ENCODE results near the gene GUSB. TPM values are rescaled to one million over a fixed set of nuclear protein-coding genes. Genes with fewer than 3 reads are reported as not detected.

Gene GUSB
- polyA plus RNA-seq, 3 donors, result 74.9 to 79.3 (median 77.3) TPM

DNA sequence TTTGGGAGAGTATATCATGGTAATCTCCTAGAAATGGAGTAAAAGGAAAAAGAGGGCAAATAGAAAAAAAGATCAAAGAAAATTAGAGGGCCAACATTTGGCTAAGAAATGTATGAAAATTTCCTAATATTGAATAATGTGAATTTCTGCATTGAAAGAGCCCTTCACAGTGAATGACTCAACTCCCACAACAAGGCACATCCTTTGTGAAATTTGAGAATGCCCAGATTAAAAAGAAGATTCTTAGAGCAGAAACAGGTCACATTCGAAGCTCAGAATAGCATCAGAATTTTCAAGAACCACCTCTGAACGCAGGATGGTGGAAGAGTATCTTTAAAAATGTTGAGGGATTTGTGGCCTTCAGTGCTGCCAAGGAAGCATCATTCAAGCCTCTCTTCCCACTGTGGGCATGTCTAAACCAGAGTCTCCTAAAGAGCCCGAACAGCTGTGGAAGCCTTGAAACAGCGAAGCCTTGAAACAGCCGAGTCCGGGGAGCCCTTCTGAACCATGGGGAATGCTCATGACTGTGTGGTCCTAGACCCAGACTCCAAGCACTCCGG lies 43.6 kb downstream of the GUSB start:
- DNase-seq (ENCODE audit: low read depth in 3 of 3, low spot score in 2 of 3), result no peak

DNA sequence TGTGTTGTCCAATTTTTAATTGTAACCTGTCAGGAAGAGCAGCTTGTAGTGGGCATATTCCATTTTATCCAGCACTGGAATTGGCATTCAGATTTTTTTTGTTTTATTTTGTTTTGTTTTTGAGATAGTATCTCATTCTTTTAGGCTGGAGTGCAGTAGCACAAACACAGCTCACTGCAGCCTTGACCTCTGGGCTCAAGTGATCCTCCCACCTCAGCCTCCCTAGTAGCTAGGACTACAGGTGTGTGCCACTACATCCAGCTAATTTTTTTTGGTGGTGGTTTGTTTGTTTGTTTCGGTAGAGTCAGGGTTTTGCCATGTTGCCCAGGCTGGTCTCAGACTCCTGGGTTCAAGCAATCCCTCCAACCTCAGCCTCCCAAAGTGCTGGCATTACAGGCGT lies 44.7 kb downstream of the GUSB start:
- DNase-seq (ENCODE audit: low read depth in 3 of 3, low spot score in 2 of 3), result no peak

DNA sequence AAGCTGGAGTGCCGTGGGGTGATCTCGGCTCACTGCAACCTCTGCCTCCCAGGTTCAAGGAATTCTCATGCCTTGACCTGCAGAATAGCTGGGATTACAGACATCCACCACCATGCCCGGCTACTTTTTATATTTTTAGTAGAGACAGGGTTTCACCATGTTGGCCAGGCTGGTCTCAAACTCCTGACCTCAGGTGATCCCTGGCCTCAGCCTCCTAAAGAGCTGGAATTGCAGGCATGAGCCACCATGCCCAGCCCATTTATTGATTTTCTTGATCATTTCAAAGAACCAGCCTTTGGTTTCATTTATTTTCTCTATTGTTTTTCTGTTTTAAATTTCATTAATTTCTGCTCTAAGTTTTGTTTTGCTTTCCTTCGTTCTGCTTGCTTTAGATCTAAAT lies 50.3 kb downstream of the GUSB start:
- DNase-seq (ENCODE audit: low read depth in 3 of 3, low spot score in 2 of 3), result no peak

DNA sequence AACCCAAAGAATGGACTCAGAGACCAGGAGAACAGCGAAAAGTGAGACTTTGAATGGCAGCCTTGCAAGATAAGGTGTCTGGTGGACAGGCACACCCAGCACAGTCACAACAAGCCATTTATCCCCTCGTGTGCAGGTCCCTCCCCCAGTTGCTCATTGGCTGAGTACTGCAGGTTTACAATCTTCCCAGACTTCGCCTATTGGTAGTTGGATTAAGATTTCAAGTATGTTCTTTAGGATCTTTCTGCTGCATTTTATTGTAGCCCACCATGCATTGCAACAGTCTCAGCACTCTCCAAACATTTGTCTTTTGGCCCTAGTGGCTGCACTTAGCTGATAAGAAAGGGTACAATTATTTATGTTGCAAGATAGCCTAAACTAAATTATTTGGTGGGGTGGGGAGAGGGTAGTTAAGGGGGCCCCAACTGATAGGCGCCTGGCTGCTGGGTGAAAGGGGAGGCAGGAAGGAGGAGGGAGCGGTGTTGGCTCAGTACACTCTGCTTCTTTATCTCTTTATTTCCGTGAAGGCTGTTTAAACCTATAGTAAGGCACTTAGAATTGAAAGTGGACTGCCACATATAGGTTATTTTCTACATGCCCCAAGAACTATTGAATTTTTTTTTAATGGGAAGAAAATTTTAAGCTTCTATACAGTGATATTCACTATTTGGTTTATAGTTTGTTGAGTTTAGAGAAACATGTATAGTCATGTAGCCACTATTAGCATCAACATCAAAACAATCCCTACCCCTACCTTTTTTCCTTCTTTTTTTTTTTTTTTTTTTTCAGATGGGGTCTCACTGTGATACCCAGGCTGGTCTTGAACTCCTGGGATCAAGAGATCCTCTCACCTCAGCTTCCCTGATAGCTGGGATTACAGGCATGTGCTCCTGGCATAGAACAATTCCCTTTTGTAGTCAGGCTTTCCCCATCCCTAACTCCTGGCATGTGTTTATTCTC lies 54.2 kb downstream of the GUSB start:
- DNase-seq (ENCODE audit: low read depth in 3 of 3, low spot score in 2 of 3), result no peak

DNA sequence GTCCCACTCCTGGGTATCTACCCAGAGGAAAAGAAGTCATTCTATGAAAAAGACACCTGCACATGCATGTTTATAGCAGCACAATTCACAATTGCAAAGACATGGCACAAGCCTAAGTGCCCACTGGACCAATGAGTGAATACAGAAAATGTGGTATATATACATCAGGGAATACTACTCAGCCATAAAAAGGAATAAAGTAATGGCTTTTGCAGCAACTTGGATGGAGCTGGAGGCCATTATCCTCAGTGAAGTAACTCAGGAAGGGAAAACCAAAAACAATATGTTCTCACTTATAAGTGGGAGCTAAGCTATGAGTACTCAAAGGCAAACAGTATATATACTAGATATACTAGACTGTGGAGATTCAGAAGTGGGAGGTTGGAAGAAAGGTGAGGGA lies 55.4 kb downstream of the GUSB start:
- DNase-seq (ENCODE audit: low read depth in 3 of 3, low spot score in 2 of 3), result no peak

DNA sequence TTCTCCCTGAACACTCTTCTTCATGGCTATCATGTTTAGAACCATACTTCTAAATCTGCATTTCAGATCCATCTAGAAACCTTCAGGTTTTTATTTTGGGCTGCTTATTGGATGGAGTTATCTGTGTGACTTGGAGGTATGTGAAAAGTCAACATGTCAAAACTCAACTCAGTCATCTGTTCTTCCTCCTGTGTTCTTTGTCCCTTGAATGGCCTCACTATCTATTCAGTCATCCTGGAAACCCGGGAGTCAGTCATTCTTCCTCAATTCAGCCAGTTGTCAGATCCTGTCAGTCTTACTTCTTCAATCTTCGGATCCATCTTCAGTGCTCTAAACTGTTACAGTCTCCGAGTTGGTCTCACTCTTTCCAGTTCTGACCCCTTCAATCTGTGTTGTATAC lies 57.0 kb downstream of the GUSB start:
- no peak for DNase-seq (ENCODE audit: low read depth in 3 of 3, low spot score in 2 of 3)

DNA sequence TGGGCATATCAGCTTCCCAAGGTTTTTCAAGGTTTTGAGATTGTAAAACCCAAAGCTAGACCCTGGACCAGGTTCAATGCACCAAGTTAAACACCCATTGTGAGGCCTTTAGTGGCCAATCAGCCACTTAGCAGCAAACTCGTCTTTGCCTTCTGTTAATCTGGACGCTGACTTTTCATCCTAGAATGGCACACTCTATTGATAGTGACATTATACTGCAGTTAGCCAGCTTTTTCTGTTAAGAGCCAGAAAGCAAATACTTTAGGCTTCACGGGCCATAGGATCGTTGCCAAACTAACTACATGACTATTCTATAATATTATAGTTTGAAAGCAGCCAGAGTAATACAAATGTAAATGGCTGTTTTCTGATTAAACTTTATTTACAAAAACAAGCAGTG lies 57.8 kb downstream of the GUSB start:
- no peak for DNase-seq (ENCODE audit: low read depth in 3 of 3, low spot score in 2 of 3)

DNA sequence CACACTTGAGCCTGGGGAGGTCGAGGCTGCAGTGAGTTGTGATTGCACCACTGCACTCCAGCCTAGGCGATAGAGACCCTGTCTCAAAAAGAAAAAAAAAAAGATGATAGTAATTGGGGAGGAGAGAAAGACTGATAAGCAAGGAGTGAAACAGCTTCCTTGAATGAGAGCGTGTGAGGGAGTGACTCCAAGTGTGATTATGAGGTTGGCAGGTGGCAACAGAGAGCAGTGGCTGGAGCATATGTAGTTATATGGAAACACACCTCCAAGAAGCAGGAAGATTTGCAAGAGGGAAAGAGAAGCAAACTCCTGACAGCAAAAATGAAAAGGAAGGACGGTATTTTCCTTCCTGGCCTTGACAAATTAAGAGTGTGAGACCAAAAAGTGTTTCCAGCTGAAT lies 58.7 kb downstream of the GUSB start:
- no peak for DNase-seq (ENCODE audit: low read depth in 3 of 3, low spot score in 2 of 3)

DNA sequence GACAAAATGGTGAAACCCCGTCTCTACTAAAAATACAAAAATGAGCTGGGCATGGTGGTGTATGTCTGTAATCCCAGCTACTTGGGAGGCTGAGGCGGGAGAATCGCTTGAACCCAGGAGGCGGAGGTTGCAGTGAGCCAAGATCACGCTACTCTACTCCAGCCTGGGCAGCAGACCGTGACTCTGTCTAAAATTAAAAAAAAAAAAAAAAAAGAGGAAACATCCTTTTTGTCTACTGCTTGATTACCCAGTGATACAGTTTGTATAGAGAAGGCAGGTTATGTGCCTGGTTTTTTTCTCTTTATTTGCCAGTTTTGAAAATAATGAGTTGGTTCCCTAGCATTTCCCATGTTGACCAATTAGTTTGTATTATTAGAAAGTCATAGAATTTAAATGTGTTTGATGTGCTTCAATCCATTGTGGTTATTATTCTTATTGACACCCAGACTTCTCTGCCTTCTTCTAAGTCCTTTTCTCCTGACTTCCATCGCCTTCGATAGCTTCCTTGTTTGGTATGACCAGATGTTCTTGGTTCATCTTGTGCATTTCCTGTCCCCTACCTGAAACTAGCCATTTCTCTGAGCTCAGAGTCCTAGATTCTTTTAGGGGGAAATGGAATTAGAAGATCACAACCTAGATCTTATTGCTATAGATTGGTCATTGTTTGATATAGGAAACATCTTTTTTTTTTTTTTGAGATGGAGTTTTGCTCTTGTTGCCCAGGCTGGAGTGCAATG lies 65.9 kb downstream of the GUSB start:
- no peak for DNase-seq (ENCODE audit: low read depth in 3 of 3, low spot score in 2 of 3)

DNA sequence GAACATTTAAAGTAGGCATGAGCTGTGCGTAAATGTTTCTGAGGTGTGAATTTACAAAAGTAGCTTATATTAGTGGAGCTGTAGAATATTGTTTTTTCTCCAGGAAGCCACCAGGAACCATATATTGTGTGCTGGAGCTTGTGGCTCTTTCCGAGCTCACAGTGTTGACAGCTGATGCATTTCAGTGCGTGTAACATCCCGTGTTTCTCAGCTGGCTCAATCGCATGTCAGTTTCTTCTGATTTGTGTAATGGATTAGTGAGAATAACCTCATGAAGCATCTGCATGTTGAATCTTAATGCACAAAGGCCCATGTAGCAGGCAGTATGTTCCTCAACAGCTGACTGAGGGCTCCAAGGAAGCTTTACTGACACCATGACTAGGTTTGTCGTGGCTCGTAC lies 69.8 kb downstream of the GUSB start:
- DNase-seq (ENCODE audit: low read depth in 3 of 3, low spot score in 2 of 3), result no peak

Other genes with a start within 250 kb of the GUSB start
- gene VKORC1L1, start 109.1 kb downstream of the GUSB start, polyA plus RNA-seq (ENCODE audit: insufficient read length in 3 of 3), result 10 to 100 TPM; 28.4 to 30.0 (median 29.0) TPM
- 10 to 100 TPM; 24.5 to 28.9 (median 24.7) TPM for gene ASL, start 93.6 kb upstream of the GUSB start, polyA plus RNA-seq (ENCODE audit: insufficient read length in 3 of 3)
- gene CRCP, start 132.6 kb upstream of the GUSB start, polyA plus RNA-seq (ENCODE audit: insufficient read length in 3 of 3), result 10 to 100 TPM; 24.5 to 28.9 (median 25.2) TPM
- gene TPST1, start 223.1 kb upstream of the GUSB start, polyA plus RNA-seq (ENCODE audit: insufficient read length in 3 of 3), result 10 to 100 TPM; 44.0 to 51.3 (median 50.4) TPM